HepG2 (cell line): ENCODE data around the gene RBM43. TPM values are rescaled to one million over a fixed set of nuclear protein-coding genes. Genes with fewer than 3 reads are reported as not detected.
"Not testable (repeated sequence)": the region's sequence is repeated elsewhere in the genome, so short reads cannot be mapped to it uniquely, and the experiment has no call there.

ENCODE experiments used
- ATAC-seq: fragments of 200-7000 bp; cut with Tn5 transposase; 3 replicates; pipeline ENCODE4 v1.9.1; 2020; ENCODE audit warnings: mild to moderate bottlenecking, moderate library complexity
- BruUV-seq: library from RNA; stranded (reverse); fragments of 400-500 nt; replicated peaks from 2 replicates; lab custom pipeline; 2021; lab: Mats Ljungman, UMichigan
- CTCF ChIA-PET: fragments of 300-600 bp; formaldehyde crosslinking; extraction: SDS; loops from one replicate; lab custom pipeline; 2021; ENCODE audit warnings: low total read pairs, inconsistent platforms, low intra/inter-chr PET ratio; lab: Yijun Ruan, JAX
- POLR2A ChIA-PET: fragments of 350-600 bp; sonication (Branson Sonifier 250); formaldehyde crosslinking; loops from one replicate; lab custom pipeline; 2020; ENCODE audit warnings: antibody characterized with exemption, inconsistent platforms; lab: Yijun Ruan, JAX
- DNase-seq: peaks from one replicate; pipeline ENCODE4 v3.0.0-alpha.2; 2015; ENCODE audit warnings: low spot score
- FAIRE-seq: peaks from 3 replicates; lab custom pipeline; 2011; peaks lifted over from hg19 to GRCh38; lab: Jason Lieb, UNC
- H2AFZ ChIP-seq: one replicate; pipeline ENCODE4 v1.6.1; 2011; ENCODE audit warnings: low read length, inconsistent platforms
- H3K27ac ChIP-seq: fragments of 300-600 bp; 3 replicates; pipeline ENCODE4 v1.8.0; 2011; ENCODE audit warnings: mixed run types, mild to moderate bottlenecking, mixed read lengths, low read length, inconsistent platforms; ENCODE audit not compliant: insufficient read depth; ENCODE audit errors: extremely low read length
- H3K27me3 ChIP-seq, 2 experiments: fragments of 200-600 bp in 1 of 2; 2 replicates in 1 of 2; 3 replicates in 1 of 2; pipeline versions ENCODE4 v1.6.0 to v1.8.0; 2011; ENCODE audit warnings: low read length in 2 of 2, mild to moderate bottlenecking in 2 of 2, moderate library complexity in 2 of 2, inconsistent platforms in 1 of 2; ENCODE audit not compliant: insufficient read depth in 2 of 2, control insufficient read depth in 1 of 2
- H3K36me3 ChIP-seq, 2 experiments: fragments of 200-600 bp in 1 of 2; replicated peaks in 1 of 2; 2 replicates in 1 of 2; 3 replicates in 1 of 2; pipeline versions ENCODE4 v1.5.1 to v1.8.0; 2011; ENCODE audit warnings: low read length in 2 of 2, inconsistent platforms in 1 of 2; ENCODE audit not compliant: insufficient read depth in 2 of 2, control insufficient read depth in 1 of 2
- H3K4me1 ChIP-seq: 2 replicates; pipeline ENCODE4 v1.5.1; 2012; ENCODE audit warnings: low read length, inconsistent platforms; ENCODE audit not compliant: insufficient read depth
- H3K4me2 ChIP-seq: 2 replicates; pipeline ENCODE4 v1.6.0; 2011; ENCODE audit warnings: low read depth, low read length, inconsistent platforms
- H3K4me3 ChIP-seq, 3 experiments: fragments of 200-600 bp in 1 of 3; sonication (generic), shearing (Covaris generic) in 1 of 3; replicated peaks in 1 of 3; 2 replicates each; pipeline ENCODE4 v1.5.1; 2011 to 2016; ENCODE audit warnings: low read length in 3 of 3, inconsistent platforms in 2 of 3, low read depth in 2 of 3, mild to moderate bottlenecking in 2 of 3, control low read depth in 1 of 3, mixed read lengths in 1 of 3; ENCODE audit not compliant: insufficient read depth in 1 of 3
- H3K79me2 ChIP-seq: one replicate; pipeline ENCODE4 v1.6.1; 2011; ENCODE audit warnings: low read length, inconsistent platforms; ENCODE audit not compliant: insufficient read depth
- H3K9ac ChIP-seq: 2 replicates; pipeline ENCODE4 v1.6.0; 2011; ENCODE audit warnings: mild to moderate bottlenecking, low read depth, low read length, inconsistent platforms; ENCODE audit not compliant: insufficient read depth
- H3K9me3 ChIP-seq: 2 replicates; pipeline ENCODE4 v1.5.1; 2012; ENCODE audit warnings: mild to moderate bottlenecking, low read length
- H4K20me1 ChIP-seq: 2 replicates; pipeline ENCODE4 v1.6.0; 2011; ENCODE audit warnings: inconsistent platforms, mild to moderate bottlenecking, low read length, moderate library complexity; ENCODE audit not compliant: insufficient read depth
- CEBPB ChIP-seq: IDR thresholded peaks from 2 replicates; pipeline ENCODE4 v1.6.1; 2011; ENCODE audit warnings: low read depth, low read length, improper control_type of control experiment, borderline replicate concordance
- REPIN1 ChIP-seq: sonication (generic); formaldehyde crosslinking; IDR thresholded peaks from 2 replicates; pipeline ENCODE4 v1.8.0; 2022; ENCODE audit warnings: missing genetic modification reagents, low read depth, mild to moderate bottlenecking, borderline replicate concordance
- ZNF883 ChIP-seq: sonication (generic); formaldehyde crosslinking; IDR thresholded peaks from 2 replicates; pipeline ENCODE4 v1.5.1; 2020; ENCODE audit warnings: mild to moderate bottlenecking, missing genetic modification reagents; ENCODE audit errors: not compliant biosample characterization
- WGBS: methylation state at CpG from one replicate; pipeline ENCODE4 v1.1.6; 2017; ENCODE audit warnings: low lambda C conversion rate; 5-methylcytosine and 5-hydroxymethylcytosine counted together
- in situ Hi-C: cut with HindIII; loops from 2 replicates; pipeline ENCODE4 v1.10.0; 2017; ENCODE audit warnings: low pct_unique_long_range_greater_than_20kb; ENCODE audit not compliant: extremely low pct_ligation_motif_present
- intact Hi-C: fragments of 100-400 bp; cut with micrococcal nuclease; formaldehyde crosslinking; loops from one replicate; pipeline ENCODE4 v1.10.0; 2022; ENCODE audit not compliant: unreplicated experiment
- polyA plus RNA-seq, 8 experiments: library from polyadenylated mRNA; depleted of rRNA in 3 of 8; stranded (reverse) in 7 of 8; unstranded in 1 of 8; fragments of >200 nt; fragmentation: Illumina TruSeq in 4 of 8; extraction: Trizol in 4 of 8; gene quantifications; 2 replicates each; pipeline versions ENCODE4 v1.2.1 to v1.2.3, GENCODE V29; 2011 to 2016; ENCODE audit warnings: low read depth in 4 of 8, missing spikeins in 1 of 8, mixed read lengths in 1 of 8; ENCODE audit not compliant: insufficient read depth in 1 of 8
- total RNA-seq, 5 experiments: library from RNA; depleted of rRNA; stranded (reverse); fragments of >200 nt; fragmentation: Illumina TruSeq; extraction: Trizol; gene quantifications; 2 replicates each; pipeline ENCODE4 v1.2.3, GENCODE V29; 2016; ENCODE audit warnings: low read depth in 1 of 5

The RBM43 gene
- total and polyA plus RNA-seq, 2 of the 13 experiments (the other 11 are each of a cell fraction or from before 2014, with no cell fraction given): 0.31 to 0.70 TPM

DNA sequence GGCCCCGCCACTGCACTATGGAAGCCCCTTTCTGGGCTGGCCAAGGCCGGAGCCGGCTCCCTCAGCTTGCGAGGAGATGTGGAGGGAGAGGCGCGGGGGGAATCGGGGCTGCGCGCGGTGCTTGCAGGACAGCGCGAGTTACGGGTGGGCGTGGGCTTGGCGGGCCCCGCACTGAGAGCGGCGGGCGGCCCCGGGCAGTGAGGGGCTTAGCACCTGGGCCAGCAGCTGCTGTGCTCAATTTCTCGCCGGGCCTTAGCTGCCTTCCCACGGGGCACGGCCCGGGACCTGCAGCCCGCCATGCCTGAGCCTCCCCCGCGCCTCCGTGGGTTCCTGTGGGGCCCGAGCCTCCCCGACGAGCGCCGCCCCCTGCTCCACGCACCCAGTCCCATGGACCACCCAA lies 34.3 kb upstream of the RBM43 start:
- FAIRE-seq, H3K4me1 ChIP-seq, ATAC-seq, H4K20me1 ChIP-seq, in situ Hi-C loops, CTCF ChIA-PET, BruUV-seq, H3K79me2 ChIP-seq, intact Hi-C loops, H2AFZ ChIP-seq, H3K27ac ChIP-seq, POLR2A ChIA-PET, H3K27me3 ChIP-seq, H3K9ac ChIP-seq, H3K4me3 ChIP-seq, H3K36me3 ChIP-seq, H3K4me2 ChIP-seq, H3K9me3 ChIP-seq, DNase-seq: not testable (repeated sequence)
- 90% methylated on average over 2 of the region's 35 CpGs for WGBS

GRCh38 chr2:151292546-151292945 lies 30.9 kb upstream of the RBM43 start:
- Histone ChIP-seq H3K4me3 (no peak overlapping the region), H3K27ac (no peak overlapping the region), H3K9ac (no peak overlapping the region), H3K9me3 (no peaks in the 10 kb centered on the region), H3K79me2 (no peaks in the 10 kb centered on the region), H2AFZ (no peak overlapping the region), H3K27me3 (peaks cover 0 to 12% of the 10 kb centered on the region in 2 experiments; a peak in 3 of 5 replicates), H3K4me1 (peaks cover 9% of the 10 kb centered on the region; the same call in 1 of the 2 replicates), H3K4me2 (no peak overlapping the region), H4K20me1 (no peaks in the 10 kb centered on the region), H3K36me3 (no peaks in the 10 kb centered on the region)
- POLR2A ChIA-PET: no interaction called here
- intact Hi-C loops (no loop called here), in situ Hi-C loops (no loop called here)
- ATAC-seq: no peak
- TF ChIP-seq ZNF883 (no peak), CEBPB (0 out of 2 replicates have a peak, but pooled peaks have one; percentile 50), REPIN1 (CRISPR knock-in tag) (no peak)
- no peak for FAIRE-seq
- CTCF ChIA-PET: no interaction called here
- DNase-seq: no peak
- no TSS peak for BruUV-seq
